Testis (tissue), 3 donors: ENCODE measurements around the gene RIC3. TPM values are rescaled to one million over a fixed set of nuclear protein-coding genes. Genes with fewer than 3 reads are reported as not detected.

ENCODE experiments used
- DNase-seq: peaks from one replicate; pipeline ENCODE4 v3.0.0-alpha.2; 2019
- H3K27ac ChIP-seq, 2 donors: fragments of 200-600 bp; sonication (generic); one replicate each; pipeline ENCODE4 v1.5.1; 2019
- H3K27me3 ChIP-seq: fragments of 200-600 bp; sonication (generic); one replicate; pipeline ENCODE4 v1.5.1; 2019
- H3K36me3 ChIP-seq: fragments of 200-600 bp; sonication (generic); one replicate; pipeline ENCODE4 v1.5.1; 2017; ENCODE audit warnings: low read depth; ENCODE audit errors: missing control alignments
- H3K4me1 ChIP-seq: fragments of 200-600 bp; sonication (generic); one replicate; pipeline ENCODE4 v1.5.1; 2019
- H3K4me3 ChIP-seq, 2 donors: fragments of 200-600 bp; sonication (generic); one replicate each; pipeline ENCODE4 v1.5.1; 2017 to 2019
- H3K9me3 ChIP-seq: fragments of 200-600 bp; sonication (generic); one replicate; pipeline ENCODE4 v1.5.1; 2017
- CTCF ChIP-seq, 3 experiments: fragments of 450-650 bp in 2 of 3; fragments of 200-600 bp in 1 of 3; sonication (generic) in 1 of 3; IDR thresholded peaks; one replicate each; pipeline ENCODE4 v1.5.1; 2016 to 2019; ENCODE audit warnings: antibody characterized with exemption in 3 of 3, mild to moderate bottlenecking in 2 of 3, moderate library complexity in 1 of 3
- POLR2A ChIP-seq: fragments of 450-650 bp; IDR thresholded peaks from one replicate; pipeline ENCODE4 v1.6.1; 2017; ENCODE audit warnings: antibody characterized with exemption, mild to moderate bottlenecking, moderate library complexity
- WGBS, 2 donors: methylation state at CpG; one replicate each; pipeline ENCODE4 v1.1.5; 2018; 5-methylcytosine and 5-hydroxymethylcytosine counted together
- intact Hi-C: fragments of 100-400 bp; cut with DNase I; formaldehyde crosslinking; loops from one replicate; pipeline ENCODE4 v1.15.1; 2023; ENCODE audit warnings: low total_unique reads
- polyA plus RNA-seq: library from polyadenylated mRNA; stranded (reverse); fragments of 350-450 nt; fragmentation: Illumina TruSeq; extraction: RNeasy Lipid Tissue Mini Kit (QIAGEN cat#74804); gene quantifications from one replicate; pipeline ENCODE4 v1.2.3, GENCODE V29; 2014; ENCODE audit warnings: low read depth, low replicate concordance; ENCODE audit not compliant: insufficient read depth
- total RNA-seq, 2 donors: library from RNA; depleted of rRNA; stranded (reverse); fragments of >200 nt; gene quantifications; one replicate each; pipeline ENCODE4 v1.2.3, GENCODE V29; 2016

RIC3 gene
- total and polyA plus RNA-seq, 3 donors from 2014 or later: 18.7 to 48.6 (median 42.3) TPM

GRCh38 chr11:8082391-8083087 is 86.3 kb downstream of the RIC3 start:
- no peaks in the 10 kb centered on the region for H3K27me3 ChIP-seq
- TF ChIP-seq CTCF (IDR thresholded peaks at IDR 0.05) (no peak), POLR2A (no peak)
- WGBS, 2 donors: 66 to 74% methylated on average over 11 to 15 of the region's 15 CpGs
- no peak overlapping the region for H3K4me3 ChIP-seq
- no peaks in the 10 kb centered on the region for H3K36me3 ChIP-seq
- no peak overlapping the region for H3K27ac ChIP-seq
- H3K9me3 ChIP-seq: no peaks in the 10 kb centered on the region
- intact Hi-C loops: no loop called here
- DNase-seq: peak; percentile 48
- H3K4me1 ChIP-seq: peaks cover 11% of the 10 kb centered on the region

- TF ChIP-seq POLR2A: no peak
- TF ChIP-seq CTCF (IDR thresholded peaks at IDR 0.05): no peak
- intact Hi-C loops: no loop called here
- 20% methylated on average over 23 of the region's 24 CpGs; no CpG with 5 or more reads in 1 of the 2 donors for WGBS, 2 donors
- Histone ChIP-seq H3K27me3 (no peaks in the 10 kb centered on the region), H3K9me3 (no peaks in the 10 kb centered on the region), H3K4me1 (peaks cover 11% of the 10 kb centered on the region), H3K27ac (peak overlapping the region; percentile 55 to 73), H3K4me3 (peak overlapping the region; percentile 53 to 67), H3K36me3 (no peaks in the 10 kb centered on the region)
- DNase-seq: no peak
Measured at GRCh38 chr11:8081591-8082250, 87.1 kb downstream of the RIC3 start.

GRCh38 chr11:8080674-8081590 is 87.9 kb downstream of the RIC3 start, which contains the start of gene TUB:
Gene TUB (plus strand): TSS chr11:8081211. CDS start chr11:8081511, 300 bp downstream.
- WGBS, 2 donors: 0% methylated on average over 3 to 35 of the region's 104 CpGs
- intact Hi-C loops: no loop called here
- peak; percentile 64 for DNase-seq
- H3K27me3 ChIP-seq: no peaks in the 10 kb centered on the region
- TF ChIP-seq CTCF (IDR thresholded peaks at IDR 0.05): no peak
- TF ChIP-seq POLR2A: no peak
- no peaks in the 10 kb centered on the region for H3K9me3 ChIP-seq
- H3K4me3 ChIP-seq: peak within 1 kb of the TSS; percentile 53 to 67
- peak within 1 kb of the TSS; percentile 55 to 73 for H3K27ac ChIP-seq
- no peaks in the 10 kb centered on the region for H3K36me3 ChIP-seq
- peaks cover 9% of the 10 kb centered on the region for H3K4me1 ChIP-seq

- WGBS, 2 donors: 29 to 61% methylated on average over 3 to 24 of the region's 24 CpGs
- intact Hi-C loops: no loop called here
- no peak for TF ChIP-seq CTCF (IDR thresholded peaks at IDR 0.05)
- no peak for TF ChIP-seq POLR2A
- Histone ChIP-seq H3K9me3 (no peaks in the 10 kb centered on the region), H3K4me1 (peaks cover 8% of the 10 kb centered on the region), H3K36me3 (no peaks in the 10 kb centered on the region), H3K4me3 (peak overlapping the region; percentile 51 to 53), H3K27me3 (no peaks in the 10 kb centered on the region), H3K27ac (peak overlapping the region in 1 of 2 donors; percentile 73)
- no peak for DNase-seq
Measured at GRCh38 chr11:8080069-8080670, 88.7 kb downstream of the RIC3 start.
